ENCODE data around the gene STRA6.
A peak's percentile ranks its signal among the peaks of the same experiment; 100 is the strongest.
"Not testable (repeated sequence)": the region's sequence is repeated elsewhere in the genome, so short reads cannot be mapped to it uniquely, and the experiment has no call there.

The STRA6 gene

GRCh38 chr15:74179983-74180880 is 22.4 kb downstream of the STRA6 start:
- no peak for DNase-seq

- DNase-seq: no peak
Observed at GRCh38 chr15:74179101-74179841, 23.3 kb downstream of the STRA6 start.

GRCh38 chr15:74178326-74179100 is 24.1 kb downstream of the STRA6 start:
- DNase-seq: no peak

GRCh38 chr15:74176262-74177214 is 26.0 kb downstream of the STRA6 start:
- DNase-seq: no peak

- DNase-seq: no peak
Observed at GRCh38 chr15:74175271-74176191, 27.1 kb downstream of the STRA6 start.

GRCh38 chr15:74174958-74175253 is 27.7 kb downstream of the STRA6 start:
- no peak for DNase-seq

GRCh38 chr15:74174219-74174957 is 28.2 kb downstream of the STRA6 start:
- no peak for DNase-seq

GRCh38 chr15:74173380-74174218 is 29.0 kb downstream of the STRA6 start, which contains the start of gene ISLR:
Gene ISLR, plus strand, starts transcription at chr15:74173710. Its CDS starts 1,149 bp downstream, at chr15:74174859.
- no peak for DNase-seq

GRCh38 chr15:74172701-74173379 is 29.7 kb downstream of the STRA6 start:
- peak; percentile 33 for DNase-seq

GRCh38 chr15:74171965-74172541 is 30.5 kb downstream of the STRA6 start:
- no peak for DNase-seq

- no peak for DNase-seq
Observed at GRCh38 chr15:74170875-74171578, 31.6 kb downstream of the STRA6 start.

- DNase-seq: no peak
Observed at GRCh38 chr15:74170071-74170844, 32.3 kb downstream of the STRA6 start.

GRCh38 chr15:74168711-74169126 is 33.9 kb downstream of the STRA6 start:
- no peak for DNase-seq

- DNase-seq: no peak
Observed at GRCh38 chr15:74167891-74168331, 34.7 kb downstream of the STRA6 start.

- no peak for DNase-seq
Observed at GRCh38 chr15:74165461-74165860, 37.1 kb downstream of the STRA6 start.

- not testable (repeated sequence) for DNase-seq
Observed at GRCh38 chr15:74162195-74162536, 40.4 kb downstream of the STRA6 start.

GRCh38 chr15:74160390-74160789 is 42.2 kb downstream of the STRA6 start:
- DNase-seq: not testable (repeated sequence)
